Osteocyte (in vitro differentiated cells): ENCODE results near the gene FRAT2. TPM values are rescaled to one million over a fixed set of nuclear protein-coding genes. Genes with fewer than 3 reads are reported as not detected.
A peak's percentile ranks its signal among the peaks of the same experiment; 100 is the strongest.

Experiments used
- DNase-seq: peaks from one replicate; pipeline ENCODE4 v3.0.0; 2021; ENCODE audit warnings: mixed read lengths; ENCODE audit not compliant: unreplicated experiment; ENCODE audit errors: extremely low spot score
- H3K27ac Mint-ChIP-seq: one replicate; pipeline ENCODE4 v1.8.0; 2021; ENCODE audit warnings: mild to moderate bottlenecking, mixed read lengths; ENCODE audit not compliant: unreplicated experiment
- H3K27me3 Mint-ChIP-seq: one replicate; pipeline ENCODE4 v1.8.0; 2021; ENCODE audit warnings: mixed read lengths; ENCODE audit not compliant: unreplicated experiment
- H3K36me3 Mint-ChIP-seq: one replicate; pipeline ENCODE4 v1.8.0; 2021; ENCODE audit warnings: mixed read lengths; ENCODE audit not compliant: unreplicated experiment
- H3K4me1 Mint-ChIP-seq: one replicate; pipeline ENCODE4 v1.8.0; 2021; ENCODE audit warnings: mixed read lengths; ENCODE audit not compliant: unreplicated experiment
- H3K4me3 Mint-ChIP-seq: one replicate; pipeline ENCODE4 v1.8.0; 2021; ENCODE audit warnings: mild to moderate bottlenecking, moderate library complexity, mixed read lengths; ENCODE audit not compliant: unreplicated experiment
- H3K9me3 Mint-ChIP-seq: one replicate; pipeline ENCODE4 v1.8.0; 2021; ENCODE audit warnings: mixed read lengths; ENCODE audit not compliant: unreplicated experiment
- CTCF ChIP-seq: fragments of 200-600 bp; sonication (generic); IDR thresholded peaks from 2 replicates; pipeline ENCODE4 v1.5.0; 2021; ENCODE audit warnings: antibody characterized with exemption, mild to moderate bottlenecking, moderate library complexity
- total RNA-seq: library from RNA; stranded (reverse); gene quantifications from 2 replicates; pipeline ENCODE4 v1.2.1, GENCODE V29; 2021

FRAT2 gene
- total RNA-seq, 1 donor from 2014 or later, result 8.0 TPM

DNA sequence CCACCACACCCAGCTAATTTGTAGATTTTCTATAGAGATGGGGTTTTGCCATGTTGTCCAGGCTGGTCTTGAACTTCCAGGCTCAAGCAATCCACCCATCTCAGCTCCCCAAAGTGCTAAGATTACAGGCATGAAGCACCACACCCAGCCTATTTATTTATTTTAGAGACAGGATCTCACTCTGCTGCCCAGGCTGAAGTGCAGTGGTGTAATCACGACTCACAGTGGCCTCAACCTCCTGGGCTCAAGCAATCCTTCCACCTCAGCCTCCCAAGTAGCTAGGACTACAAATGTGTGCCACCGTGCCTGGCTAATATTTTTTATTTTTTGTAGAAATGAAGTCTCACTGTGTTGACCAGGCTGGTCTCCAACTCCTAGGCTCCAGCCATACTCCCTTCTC lies 6.9 kb upstream of the FRAT2 start:
- H3K27me3 Mint-ChIP-seq, result peaks cover 50% of the 10 kb centered on the region
- no peaks in the 10 kb centered on the region for H3K9me3 Mint-ChIP-seq
- no peaks in the 10 kb centered on the region for H3K36me3 Mint-ChIP-seq
- no peak overlapping the region for H3K4me3 Mint-ChIP-seq
- H3K4me1 Mint-ChIP-seq, result peaks cover 12% of the 10 kb centered on the region
- DNase-seq, result no peak
- TF ChIP-seq CTCF, result no peak
- H3K27ac Mint-ChIP-seq, result no peak overlapping the region

- H3K27me3 Mint-ChIP-seq, result peaks cover 53% of the 10 kb centered on the region
- DNase-seq, result no peak
- no peak overlapping the region for H3K27ac Mint-ChIP-seq
- H3K9me3 Mint-ChIP-seq, result no peaks in the 10 kb centered on the region
- no peak overlapping the region for H3K4me3 Mint-ChIP-seq
- H3K36me3 Mint-ChIP-seq, result no peaks in the 10 kb centered on the region
- H3K4me1 Mint-ChIP-seq, result peaks cover 22% of the 10 kb centered on the region
- TF ChIP-seq CTCF, result no peak
Observed at GRCh38 chr10:97338041-97338440, 3.5 kb upstream of the FRAT2 start.

- Mint-ChIP-seq H3K4me3 (no peak overlapping the region), H3K4me1 (peaks cover 30% of the 10 kb centered on the region), H3K9me3 (no peaks in the 10 kb centered on the region), H3K36me3 (no peaks in the 10 kb centered on the region), H3K27ac (no peak overlapping the region), H3K27me3 (peaks cover 49% of the 10 kb centered on the region)
- TF ChIP-seq CTCF, result no peak
- no peak for DNase-seq
Observed at GRCh38 chr10:97336942-97337831, 2.7 kb upstream of the FRAT2 start.

- H3K4me3 Mint-ChIP-seq, result no peak overlapping the region
- no peak for DNase-seq
- H3K9me3 Mint-ChIP-seq, result no peaks in the 10 kb centered on the region
- peaks cover 46% of the 10 kb centered on the region for H3K27me3 Mint-ChIP-seq
- no peaks in the 10 kb centered on the region for H3K36me3 Mint-ChIP-seq
- peaks cover 37% of the 10 kb centered on the region for H3K4me1 Mint-ChIP-seq
- no peak overlapping the region for H3K27ac Mint-ChIP-seq
- TF ChIP-seq CTCF, result no peak
Observed at GRCh38 chr10:97336446-97336845, 1.9 kb upstream of the FRAT2 start.

DNA sequence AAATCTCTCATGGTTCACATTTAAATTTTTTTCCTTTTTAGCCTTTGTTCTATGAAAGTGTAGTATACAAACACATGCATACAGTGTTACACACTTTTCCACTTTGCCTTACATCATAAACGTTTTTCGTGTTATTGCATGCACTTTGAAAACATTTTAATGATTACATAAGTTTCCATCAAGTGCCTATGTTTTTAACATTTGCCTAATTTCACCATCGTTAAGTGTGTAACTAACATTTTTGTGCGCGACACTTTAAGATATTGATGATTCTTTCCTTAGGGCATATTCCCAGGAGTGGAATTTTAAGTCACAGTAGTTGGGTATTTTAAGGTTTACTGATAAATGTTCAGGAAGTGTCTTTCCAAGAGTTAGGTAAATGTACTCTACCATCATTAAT lies 1.5 kb upstream of the FRAT2 start:
- no peak overlapping the region for H3K27ac Mint-ChIP-seq

More for the DNA sequence above, 1.5 kb upstream of the FRAT2 start:
- no peak for TF ChIP-seq CTCF
- peaks cover 2% of the 10 kb centered on the region for H3K36me3 Mint-ChIP-seq
- H3K9me3 Mint-ChIP-seq, result no peaks in the 10 kb centered on the region
- no peak for DNase-seq
- H3K4me1 Mint-ChIP-seq, result peaks cover 40% of the 10 kb centered on the region
- peak overlapping the region; percentile 75 for H3K4me3 Mint-ChIP-seq
- H3K27me3 Mint-ChIP-seq, result peaks cover 42% of the 10 kb centered on the region
